NB4 (cell line): ENCODE results near the gene DCC.

ENCODE experiments used
- POLR2A ChIP-seq: IDR thresholded peaks from 2 replicates; pipeline ENCODE4 v1.6.1; 2011; ENCODE audit warnings: mild to moderate bottlenecking; ENCODE audit not compliant: insufficient read length; ENCODE audit errors: extremely low read depth
- TF ChIP-seq, protein P1 (sequence below): IDR thresholded peaks from one replicate; pipeline ENCODE4 v1.5.1; 2012; ENCODE audit warnings: low read depth, low read length
- TF ChIP-seq, protein P2 (sequence below): IDR thresholded peaks from 2 replicates; pipeline ENCODE4 v1.6.1; 2011; ENCODE audit warnings: low read depth, low read length

DNA sequence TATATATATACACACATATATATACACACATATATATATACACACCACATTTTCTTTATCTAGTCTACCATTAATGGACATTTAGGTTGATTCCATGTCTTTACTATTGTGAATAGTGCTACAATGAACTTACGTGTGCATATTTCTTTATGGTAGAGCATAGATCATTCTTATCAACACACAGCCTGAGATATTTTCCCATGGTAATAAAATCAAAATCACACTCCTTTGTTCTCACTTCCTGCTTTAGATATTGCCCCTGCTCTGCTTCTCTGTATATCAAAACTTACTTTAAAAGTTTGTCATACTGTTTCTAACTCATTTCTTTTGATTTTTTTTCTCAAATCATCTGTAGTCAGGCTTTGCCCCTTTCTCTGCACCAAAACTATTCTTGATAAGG lies 119.9 kb downstream of the DCC start:
- TF ChIP-seq POLR2A: no peak
- TF ChIP-seq, protein P1, sequence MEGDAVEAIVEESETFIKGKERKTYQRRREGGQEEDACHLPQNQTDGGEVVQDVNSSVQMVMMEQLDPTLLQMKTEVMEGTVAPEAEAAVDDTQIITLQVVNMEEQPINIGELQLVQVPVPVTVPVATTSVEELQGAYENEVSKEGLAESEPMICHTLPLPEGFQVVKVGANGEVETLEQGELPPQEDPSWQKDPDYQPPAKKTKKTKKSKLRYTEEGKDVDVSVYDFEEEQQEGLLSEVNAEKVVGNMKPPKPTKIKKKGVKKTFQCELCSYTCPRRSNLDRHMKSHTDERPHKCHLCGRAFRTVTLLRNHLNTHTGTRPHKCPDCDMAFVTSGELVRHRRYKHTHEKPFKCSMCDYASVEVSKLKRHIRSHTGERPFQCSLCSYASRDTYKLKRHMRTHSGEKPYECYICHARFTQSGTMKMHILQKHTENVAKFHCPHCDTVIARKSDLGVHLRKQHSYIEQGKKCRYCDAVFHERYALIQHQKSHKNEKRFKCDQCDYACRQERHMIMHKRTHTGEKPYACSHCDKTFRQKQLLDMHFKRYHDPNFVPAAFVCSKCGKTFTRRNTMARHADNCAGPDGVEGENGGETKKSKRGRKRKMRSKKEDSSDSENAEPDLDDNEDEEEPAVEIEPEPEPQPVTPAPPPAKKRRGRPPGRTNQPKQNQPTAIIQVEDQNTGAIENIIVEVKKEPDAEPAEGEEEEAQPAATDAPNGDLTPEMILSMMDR: no peak
- TF ChIP-seq, protein P2, sequence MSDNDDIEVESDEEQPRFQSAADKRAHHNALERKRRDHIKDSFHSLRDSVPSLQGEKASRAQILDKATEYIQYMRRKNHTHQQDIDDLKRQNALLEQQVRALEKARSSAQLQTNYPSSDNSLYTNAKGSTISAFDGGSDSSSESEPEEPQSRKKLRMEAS: no peak
